PFSK-1 (cell line): ENCODE data around the gene ZFYVE19.

ENCODE experiments used
- FOXP2 ChIP-seq: optimal IDR thresholded peaks from 2 replicates; pipeline ENCODE3; 2011; ENCODE audit warnings: borderline replicate concordance, control low read depth, inconsistent platforms; ENCODE audit not compliant: insufficient read depth; ENCODE audit errors: extremely low read length, extremely low read depth
- POLR2AphosphoS5 ChIP-seq: IDR thresholded peaks from 2 replicates; pipeline ENCODE4 v1.6.1; 2012; ENCODE audit warnings: low read depth, mild to moderate bottlenecking, control low read depth, low read length, moderate library complexity
- SIN3A ChIP-seq: IDR thresholded peaks from 2 replicates; pipeline ENCODE4 v1.6.1; 2012; ENCODE audit warnings: mild to moderate bottlenecking, low read length, moderate library complexity, borderline replicate concordance; ENCODE audit not compliant: insufficient read depth
- TAF1 ChIP-seq: IDR thresholded peaks from 2 replicates; pipeline ENCODE4 v1.6.1; 2012; ENCODE audit warnings: low read length, control low read depth, borderline replicate concordance; ENCODE audit not compliant: insufficient read depth
- TF ChIP-seq, protein P1 (sequence below), 2 experiments: IDR thresholded peaks; 2 replicates each; pipeline versions ENCODE4 v1.6.1 to v1.8.0; 2011 to 2012; ENCODE audit warnings: low read depth in 2 of 2, low read length in 2 of 2, control low read depth in 1 of 2, inconsistent platforms in 1 of 2, mild to moderate bottlenecking in 1 of 2, moderate library complexity in 1 of 2; ENCODE audit not compliant: insufficient read depth in 1 of 2

Gene ZFYVE19

DNA sequence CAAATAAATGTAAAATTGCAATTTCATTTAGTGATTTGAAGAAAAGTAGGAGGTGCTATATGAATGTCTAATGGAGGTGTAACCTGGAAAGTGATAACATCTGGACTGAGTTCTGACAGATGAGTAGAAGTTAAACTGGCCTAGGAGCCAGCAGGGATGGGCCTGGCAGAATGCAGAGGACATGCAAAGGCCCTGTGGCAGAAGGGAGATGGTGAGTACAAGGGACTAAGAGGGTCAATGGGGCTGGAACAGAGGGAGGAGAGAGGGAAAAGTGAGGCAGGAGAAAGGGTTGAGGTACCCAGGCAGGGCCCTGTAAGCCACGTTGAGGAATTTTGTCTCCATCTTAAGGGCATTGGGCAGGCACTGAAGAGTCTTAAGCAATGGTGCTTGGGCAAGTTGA lies 25.0 kb downstream of the ZFYVE19 start:
- TF ChIP-seq POLR2AphosphoS5, result no peak
- TF ChIP-seq SIN3A, result no peak
- TF ChIP-seq FOXP2, result no peak
- no peak for TF ChIP-seq TAF1

DNA sequence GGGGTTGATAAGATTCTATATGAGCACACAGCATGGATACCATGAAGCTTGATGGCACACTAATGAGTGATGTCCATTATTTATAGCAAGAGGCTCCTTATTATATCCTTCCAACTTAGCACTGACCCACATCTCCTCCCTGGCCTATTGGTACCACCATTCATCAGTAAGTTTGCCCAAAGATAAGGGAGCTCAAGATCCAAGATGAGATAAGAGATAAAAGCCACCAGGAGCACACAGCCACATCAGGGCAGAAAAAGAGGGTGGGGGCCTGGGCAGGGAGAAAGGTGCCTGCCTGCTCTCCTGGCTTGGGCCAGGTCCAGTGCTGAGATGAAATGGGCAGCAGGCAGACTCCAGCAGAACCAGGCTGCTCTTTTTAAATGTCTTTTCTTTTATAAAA lies 26.0 kb downstream of the ZFYVE19 start:
- TF ChIP-seq SIN3A (no peak), POLR2AphosphoS5 (no peak)

DNA sequence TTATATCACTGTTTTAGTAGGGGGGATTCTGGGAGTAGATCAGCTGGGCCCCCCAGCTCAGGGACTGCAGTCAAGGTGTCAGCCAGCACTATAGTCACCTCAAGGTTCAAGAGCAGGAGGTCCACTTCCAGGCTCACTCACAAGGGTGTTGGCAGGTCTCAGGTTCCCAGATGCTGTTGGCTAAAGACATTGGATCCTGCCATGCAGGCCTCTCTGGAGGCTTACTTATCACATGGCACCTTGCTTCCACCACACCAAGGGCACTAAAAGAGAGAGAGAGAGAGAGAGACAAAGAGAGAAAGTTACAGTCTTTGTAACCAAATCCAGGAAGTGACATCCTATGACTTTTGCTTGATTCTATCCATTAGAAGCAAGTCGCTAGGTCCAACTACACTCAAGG lies 29.1 kb downstream of the ZFYVE19 start:
- no peak for TF ChIP-seq FOXP2
- TF ChIP-seq SIN3A, result no peak
- TF ChIP-seq, protein P1, sequence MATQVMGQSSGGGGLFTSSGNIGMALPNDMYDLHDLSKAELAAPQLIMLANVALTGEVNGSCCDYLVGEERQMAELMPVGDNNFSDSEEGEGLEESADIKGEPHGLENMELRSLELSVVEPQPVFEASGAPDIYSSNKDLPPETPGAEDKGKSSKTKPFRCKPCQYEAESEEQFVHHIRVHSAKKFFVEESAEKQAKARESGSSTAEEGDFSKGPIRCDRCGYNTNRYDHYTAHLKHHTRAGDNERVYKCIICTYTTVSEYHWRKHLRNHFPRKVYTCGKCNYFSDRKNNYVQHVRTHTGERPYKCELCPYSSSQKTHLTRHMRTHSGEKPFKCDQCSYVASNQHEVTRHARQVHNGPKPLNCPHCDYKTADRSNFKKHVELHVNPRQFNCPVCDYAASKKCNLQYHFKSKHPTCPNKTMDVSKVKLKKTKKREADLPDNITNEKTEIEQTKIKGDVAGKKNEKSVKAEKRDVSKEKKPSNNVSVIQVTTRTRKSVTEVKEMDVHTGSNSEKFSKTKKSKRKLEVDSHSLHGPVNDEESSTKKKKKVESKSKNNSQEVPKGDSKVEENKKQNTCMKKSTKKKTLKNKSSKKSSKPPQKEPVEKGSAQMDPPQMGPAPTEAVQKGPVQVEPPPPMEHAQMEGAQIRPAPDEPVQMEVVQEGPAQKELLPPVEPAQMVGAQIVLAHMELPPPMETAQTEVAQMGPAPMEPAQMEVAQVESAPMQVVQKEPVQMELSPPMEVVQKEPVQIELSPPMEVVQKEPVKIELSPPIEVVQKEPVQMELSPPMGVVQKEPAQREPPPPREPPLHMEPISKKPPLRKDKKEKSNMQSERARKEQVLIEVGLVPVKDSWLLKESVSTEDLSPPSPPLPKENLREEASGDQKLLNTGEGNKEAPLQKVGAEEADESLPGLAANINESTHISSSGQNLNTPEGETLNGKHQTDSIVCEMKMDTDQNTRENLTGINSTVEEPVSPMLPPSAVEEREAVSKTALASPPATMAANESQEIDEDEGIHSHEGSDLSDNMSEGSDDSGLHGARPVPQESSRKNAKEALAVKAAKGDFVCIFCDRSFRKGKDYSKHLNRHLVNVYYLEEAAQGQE (IDR thresholded peaks at IDR 0.05; ENCODE audit: insufficient read depth in 1 of 2, low read depth in 2 of 2, low read length in 2 of 2), result no peak
- TF ChIP-seq TAF1, result no peak
- no peak for TF ChIP-seq POLR2AphosphoS5

GRCh38 chr15:40838756-40839155 lies 31.9 kb downstream of the ZFYVE19 start:
- TF ChIP-seq TAF1 (no peak), SIN3A (no peak), POLR2AphosphoS5 (no peak), FOXP2 (no peak)
- TF ChIP-seq, protein P1 (IDR thresholded peaks at IDR 0.05; ENCODE audit: insufficient read depth in 1 of 2, low read depth in 2 of 2, low read length in 2 of 2), result no peak

DNA sequence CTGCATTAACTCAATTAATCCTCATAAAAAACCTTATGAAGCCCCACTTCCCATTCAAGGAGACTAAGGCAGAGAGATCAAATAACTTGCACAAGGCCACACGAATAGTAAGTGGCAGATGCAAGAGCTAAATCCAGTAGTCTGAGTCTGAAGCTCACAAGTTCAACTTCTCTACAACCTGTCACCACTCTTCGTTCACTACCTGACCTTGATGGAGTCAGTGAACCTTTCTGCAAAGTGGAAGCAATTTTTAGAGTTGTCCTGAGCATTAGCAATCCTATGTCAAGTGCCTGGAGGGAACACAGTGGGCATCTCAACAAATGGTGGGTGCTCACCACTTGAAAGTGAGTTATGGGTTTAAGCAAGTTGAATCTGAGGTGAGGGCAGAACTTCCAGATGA lies 34.9 kb downstream of the ZFYVE19 start:
- TF ChIP-seq SIN3A (no peak), FOXP2 (no peak), POLR2AphosphoS5 (no peak), TAF1 (no peak)
- TF ChIP-seq, protein P1 (IDR thresholded peaks at IDR 0.05; ENCODE audit: insufficient read depth in 1 of 2, low read depth in 2 of 2, low read length in 2 of 2), result no peak

DNA sequence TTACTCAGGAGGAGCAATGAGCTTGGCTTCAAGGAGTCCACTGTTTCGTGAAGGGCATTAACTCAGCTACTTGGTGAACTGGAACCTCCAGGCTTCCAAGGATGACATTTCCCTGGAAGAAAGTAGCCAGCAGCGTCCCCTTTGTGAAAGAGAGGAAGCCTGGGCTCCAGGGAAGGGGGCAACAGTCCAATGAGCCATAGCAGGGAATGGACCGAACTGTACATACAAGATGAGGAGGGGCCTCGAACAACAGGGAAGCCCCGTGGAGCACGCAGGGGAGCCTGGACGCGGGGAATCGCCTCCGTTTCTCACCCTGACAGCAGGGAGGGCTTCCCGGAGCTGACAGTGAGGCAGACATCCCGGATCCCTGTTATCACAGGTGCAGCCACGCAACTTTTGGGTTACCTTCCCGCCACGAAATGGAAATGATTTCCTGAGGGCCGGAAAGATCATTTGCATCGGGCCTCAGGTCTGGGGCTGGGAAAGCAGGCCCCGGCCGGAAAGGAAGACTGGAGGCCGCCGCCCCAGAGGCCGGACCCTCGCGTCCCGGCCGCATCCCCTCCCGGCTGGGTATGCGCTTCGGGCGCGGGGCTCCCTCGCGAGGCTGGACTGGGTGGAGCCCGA lies 36.5 kb downstream of the ZFYVE19 start:
- no peak for TF ChIP-seq SIN3A
- no peak for TF ChIP-seq FOXP2
- TF ChIP-seq, protein P1 (IDR thresholded peaks at IDR 0.05; ENCODE audit: insufficient read depth in 1 of 2, low read depth in 2 of 2, low read length in 2 of 2), result no peak
- no peak for TF ChIP-seq TAF1
- no peak for TF ChIP-seq POLR2AphosphoS5
